Pancreas (tissue), 10 donors: ENCODE results near the gene KCTD5. TPM values are rescaled to one million over a fixed set of nuclear protein-coding genes. Genes with fewer than 3 reads are reported as not detected.

Experiments used
- ATAC-seq, 4 donors: fragments of 200-7000 bp; cut with Tn5 transposase; one replicate each; pipeline versions ENCODE4 v1.8.0 to v1.9.1; 2020; ENCODE audit warnings: mild to moderate bottlenecking in 4 of 4, moderate library complexity in 4 of 4
- DNase-seq, 6 donors: peaks; one replicate each; pipeline ENCODE4 v3.0.0-alpha.2; 2020
- FAIRE-seq: peaks from 2 replicates; lab custom pipeline; 2012; peaks lifted over from hg19 to GRCh38; lab: Jason Lieb, UNC
- H3K27ac ChIP-seq, 4 donors: fragments of 200-600 bp; sonication (generic); 1 replicate in 3 of 4; 2 replicates in 1 of 4; pipeline versions ENCODE4 v1.5.0 to v1.8.0; 2020
- H3K27me3 ChIP-seq, 4 donors: fragments of 200-600 bp; one replicate each; pipeline ENCODE4 v1.8.0; 2021
- H3K36me3 ChIP-seq, 3 donors: fragments of 200-600 bp; sonication (generic) in 1 of 3; one replicate each; pipeline versions ENCODE4 v1.5.0 to v1.8.0; 2020 to 2021
- H3K4me1 ChIP-seq, 3 donors: fragments of 200-600 bp; one replicate each; pipeline ENCODE4 v1.8.0; 2021
- H3K4me3 ChIP-seq, 4 donors: fragments of 200-600 bp; sonication (generic) in 2 of 4; one replicate each; pipeline versions ENCODE4 v1.5.0 to v1.8.0; 2020 to 2021
- H3K9me3 ChIP-seq, 4 donors: fragments of 200-600 bp; one replicate each; pipeline ENCODE4 v1.8.0; 2021
- CTCF ChIP-seq, 4 donors: fragments of 200-600 bp; sonication (generic) in 3 of 4; IDR thresholded peaks; one replicate each; pipeline versions ENCODE4 v1.5.0 to v1.8.0; 2021; ENCODE audit warnings: antibody characterized with exemption in 4 of 4
- WGBS, 2 donors: extraction: QIAGEN DNeasy Blood & Tissue Kit; methylation state at CpG; one replicate each; pipeline ENCODE4 v1.1.7; 2013; 5-methylcytosine and 5-hydroxymethylcytosine counted together
- intact Hi-C, 3 donors: fragments of 100-400 bp; cut with DNase I; formaldehyde crosslinking; loops; one replicate each; pipeline versions ENCODE4 v1.11.1 to v1.14.2; 2022
- polyA plus RNA-seq, 2 donors: library from polyadenylated mRNA; stranded (reverse); fragments of 200-250 nt; gene quantifications; one replicate each; pipeline ENCODE4 v1.2.3, GENCODE V29; 2013
- total RNA-seq, 6 donors: library from RNA; stranded (reverse); fragmentation: NEBNext Ultra II Directional in 4 of 6; extraction: Animal tissue kit (Norgen Biotek cat#: 25700) in 4 of 6; gene quantifications; one replicate each; pipeline versions ENCODE4 v1.2.1 to v1.2.4, GENCODE V29; 2021 to 2023
- donor health status: healthy with polysubstance abuse.
- donor health status: DM: no; HTN: no; CAD: no; lungs with moderate emphysema.
- donor health status: DM: no; HTN: no; CAD: no.
- donor health status: control.
- donor health status: control.
- donor health status: Bipolar disorder and iron deficiency.
- donor health status: DM: yes; HTN: yes; CAD: no.
- donor health status: DM: no; HTN: no; CAD: no.
- donor health status: DM: no; HTN: no; CAD: no.
- donor health status: DM: yes; HTN: yes; CAD: no.

KCTD5 gene
- total and polyA plus RNA-seq, 8 donors, result 4.5 to 8.9 (median 6.7) TPM

GRCh38 chr16:2752035-2752849, 69.9 kb downstream of the KCTD5 start, which contains the start of gene SRRM2:
Gene SRRM2, plus strand, starts transcription at chr16:2752638. Its CDS starts 3,727 bp downstream, at chr16:2756365.
- Histone ChIP-seq H3K9me3 (no peaks in the 10 kb centered on the region), H3K27me3 (no peaks in the 10 kb centered on the region), H3K4me1 (peaks cover 10 to 24% (median 23%) of the 10 kb centered on the region in 3 donors), H3K27ac (peak within 1 kb of the TSS; percentile 98 to 99 (median 98)), H3K36me3 (peaks cover 0 to 4% (median 3%) of the 10 kb centered on the region in 3 donors), H3K4me3 (peak within 1 kb of the TSS; percentile 52 to 95 (median 56))
- TF ChIP-seq CTCF (IDR thresholded peaks at IDR 0.05), result no peak
- ATAC-seq, result peak; percentile 88 to 95 (median 92)
- DNase-seq, result peak; percentile 92 to 97 (median 94)
- no peak for FAIRE-seq
- intact Hi-C loops, result no loop called here
- 1 to 2% methylated on average over 95 to 99 of the region's 99 CpGs for WGBS, 2 donors

- FAIRE-seq (no peak), ATAC-seq (peak; percentile 76 to 84 (median 82)), DNase-seq (peak; percentile 83 to 94 (median 92))
- H3K36me3 ChIP-seq, result peaks cover 0 to 12% (median 11%) of the 10 kb centered on the region in 3 donors
- H3K4me3 ChIP-seq, result peak overlapping the region; percentile 52 to 95 (median 56)
- H3K4me1 ChIP-seq, result peaks cover 10 to 24% (median 23%) of the 10 kb centered on the region in 3 donors
- no peaks in the 10 kb centered on the region for H3K27me3 ChIP-seq
- H3K27ac ChIP-seq, result peak overlapping the region; percentile 98 to 99 (median 98)
- no peak for TF ChIP-seq CTCF (IDR thresholded peaks at IDR 0.05)
- intact Hi-C loops, result no loop called here
- 0 to 1% methylated on average over 51 to 82 of the region's 82 CpGs for WGBS, 2 donors
- no peaks in the 10 kb centered on the region for H3K9me3 ChIP-seq
Measured at GRCh38 chr16:2752850-2753732, 70.8 kb downstream of the KCTD5 start.

- ATAC-seq, result peak in 1 of 4 donors; percentile 5
- FAIRE-seq, result no peak
- Histone ChIP-seq H3K27me3 (no peaks in the 10 kb centered on the region), H3K36me3 (peaks cover 2 to 18% (median 17%) of the 10 kb centered on the region in 3 donors), H3K4me1 (peaks cover 10 to 24% (median 23%) of the 10 kb centered on the region in 3 donors), H3K4me3 (peak overlapping the region; percentile 52 to 95 (median 56)), H3K27ac (peak overlapping the region in 2 of 4 donors; percentile 98 to 99), H3K9me3 (no peaks in the 10 kb centered on the region)
- no peak for DNase-seq
- TF ChIP-seq CTCF (IDR thresholded peaks at IDR 0.05), result no peak
- intact Hi-C loops, result no loop called here
- WGBS, 2 donors, result 1 to 2% methylated on average over 7 of the region's 7 CpGs
Measured at GRCh38 chr16:2753733-2754020, 71.4 kb downstream of the KCTD5 start.

- no peak for FAIRE-seq
- H3K27ac ChIP-seq, result no peak overlapping the region
- H3K9me3 ChIP-seq, result no peaks in the 10 kb centered on the region
- peaks cover 3 to 32% (median 32%) of the 10 kb centered on the region in 3 donors for H3K36me3 ChIP-seq
- intact Hi-C loops, result no loop called here
- H3K4me3 ChIP-seq, result peak overlapping the region in 3 of 4 donors; percentile 52 to 95 (median 58)
- ATAC-seq, result no peak
- no peaks in the 10 kb centered on the region for H3K27me3 ChIP-seq
- no peak for TF ChIP-seq CTCF (IDR thresholded peaks at IDR 0.05)
- DNase-seq, result no peak
- peaks cover 10 to 23% (median 20%) of the 10 kb centered on the region in 3 donors for H3K4me1 ChIP-seq
- 8% methylated on average over 3 of the region's 3 CpGs for WGBS, 2 donors
Measured at GRCh38 chr16:2755158-2755557, 72.8 kb downstream of the KCTD5 start.
